ENCODE data around the gene NID1.
"Not testable (repeated sequence)": the region's sequence is repeated elsewhere in the genome, so short reads cannot be mapped to it uniquely, and the experiment has no call there.

Gene NID1

DNA sequence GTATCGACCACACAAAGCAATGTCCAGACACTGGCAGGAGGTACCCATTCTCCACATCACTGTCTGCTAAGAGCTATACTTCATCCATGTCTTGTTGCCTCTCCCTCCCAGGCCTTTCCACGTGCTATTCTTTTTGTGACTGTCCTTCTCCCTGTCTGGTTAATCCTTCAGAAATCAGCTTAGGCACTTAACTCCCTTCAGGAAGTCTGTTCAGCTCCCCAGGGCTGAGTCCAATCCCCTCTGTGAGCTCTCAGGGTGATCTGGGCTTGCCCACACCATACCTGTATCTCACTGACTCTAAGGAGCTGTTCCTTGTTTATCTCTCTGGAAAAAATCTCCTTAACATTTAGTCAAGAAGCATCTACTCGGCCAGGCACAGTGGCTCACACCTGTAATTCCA, 69.4 kb downstream of the NID1 start:
- no peak for DNase-seq

- no peak for DNase-seq
These were observed 71.2 kb downstream of the NID1 start for GRCh38 chr1:235993652-235994051.

- DNase-seq: no peak
These were observed 72.0 kb downstream of the NID1 start for GRCh38 chr1:235992868-235993267.

DNA sequence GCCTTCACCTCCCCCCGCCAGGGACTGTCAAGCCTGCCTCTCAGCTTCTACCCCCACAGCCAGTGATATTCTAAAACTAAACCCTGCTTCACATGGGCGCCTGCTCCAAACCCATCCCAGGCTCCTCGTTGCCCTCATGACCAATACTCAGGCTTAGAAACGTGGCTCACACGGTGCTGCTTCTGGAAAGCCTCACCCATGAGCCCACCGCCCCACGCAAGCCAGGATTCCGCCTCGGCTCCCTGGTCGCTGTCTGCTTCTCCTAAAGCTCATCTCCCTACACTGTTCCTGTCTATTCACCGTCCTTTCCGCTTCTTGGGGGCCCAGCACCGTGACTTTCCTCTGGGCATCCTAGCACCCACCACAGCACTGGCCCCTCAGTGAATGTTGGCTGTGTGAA, 72.5 kb downstream of the NID1 start:
- no peak for DNase-seq

GRCh38 chr1:235990330-235990795, 74.5 kb downstream of the NID1 start:
- DNase-seq: no peak

GRCh38 chr1:235989105-235989504, 75.8 kb downstream of the NID1 start:
- DNase-seq: no peak

GRCh38 chr1:235986869-235987268, 78.0 kb downstream of the NID1 start:
- DNase-seq: no peak

DNA sequence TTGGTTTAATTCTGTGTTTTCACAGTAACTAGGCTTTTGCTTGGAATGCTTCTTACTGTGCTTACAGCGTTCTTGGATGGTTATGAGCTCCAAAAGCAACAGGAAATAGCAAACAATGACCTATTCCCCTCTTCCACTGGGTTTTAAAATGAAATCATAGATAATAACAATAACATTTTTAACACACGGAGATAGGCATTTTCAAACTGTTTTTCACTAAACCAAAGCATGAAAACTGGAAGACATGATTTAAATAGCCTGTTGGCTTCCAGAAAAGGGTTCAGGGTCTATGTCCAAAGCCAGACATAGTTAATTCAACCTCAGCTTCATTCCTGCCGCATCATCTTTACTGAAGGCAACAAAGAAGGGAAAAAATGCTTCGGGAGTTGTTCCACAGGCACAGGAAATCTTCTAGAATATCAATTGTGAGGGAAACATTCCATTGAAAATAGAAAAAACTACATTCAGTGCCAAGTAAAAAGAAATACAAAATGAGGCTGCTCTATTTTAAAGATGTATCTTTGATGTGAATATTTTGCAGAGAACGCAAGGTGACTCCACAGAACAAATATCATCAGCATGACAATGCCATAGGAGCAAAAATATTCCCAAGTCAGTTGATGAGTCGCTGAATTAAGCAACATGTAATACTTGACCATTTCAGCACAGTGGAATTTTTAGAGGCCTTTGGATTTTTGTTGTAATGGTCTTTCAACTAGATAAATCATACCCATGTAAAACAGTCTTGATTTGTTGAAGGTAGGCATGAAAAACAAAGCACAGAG, 80.7 kb downstream of the NID1 start:
- DNase-seq: no peak

DNA sequence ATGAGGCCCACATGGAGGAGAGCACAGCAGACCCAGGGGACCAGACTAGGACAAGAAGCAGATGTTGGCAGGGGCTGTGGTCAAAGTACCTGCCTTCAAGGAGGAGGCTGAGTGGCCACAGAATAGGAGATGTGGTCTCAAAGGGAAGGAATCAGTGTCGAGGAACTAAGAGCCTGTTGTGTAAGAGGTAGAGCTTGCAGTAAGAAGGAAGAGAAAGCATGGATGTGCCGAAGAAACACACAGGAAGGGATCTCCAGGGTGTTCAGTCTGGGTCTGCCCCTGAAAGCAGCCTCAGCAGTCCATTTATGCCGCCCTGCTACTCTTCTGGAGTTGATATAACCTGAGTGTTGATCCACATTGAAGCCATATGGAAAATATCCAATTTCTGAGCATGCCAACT, 83.9 kb downstream of the NID1 start:
- DNase-seq: no peak

GRCh38 chr1:235979716-235980333, 85.1 kb downstream of the NID1 start:
- DNase-seq: no peak

DNA sequence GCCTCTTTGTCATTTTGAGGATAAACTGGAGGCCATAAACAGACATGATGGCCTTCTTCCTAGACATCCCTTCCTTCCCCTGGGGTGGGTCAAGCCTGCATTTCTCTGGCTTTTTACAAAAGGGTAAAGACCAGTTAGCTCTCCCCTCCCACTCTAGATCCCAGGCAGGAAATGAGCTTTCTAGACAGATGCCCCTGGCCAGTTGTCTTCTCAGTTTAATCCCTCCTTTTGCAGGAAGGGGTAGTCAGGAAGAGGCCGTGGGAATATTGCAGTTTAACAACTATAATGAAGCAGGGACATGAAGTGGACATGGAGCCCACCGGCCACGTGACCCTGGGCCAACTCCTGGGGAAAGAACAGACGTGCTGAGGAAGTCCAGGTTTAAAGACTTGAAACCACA, 85.7 kb downstream of the NID1 start:
- DNase-seq: no peak

DNA sequence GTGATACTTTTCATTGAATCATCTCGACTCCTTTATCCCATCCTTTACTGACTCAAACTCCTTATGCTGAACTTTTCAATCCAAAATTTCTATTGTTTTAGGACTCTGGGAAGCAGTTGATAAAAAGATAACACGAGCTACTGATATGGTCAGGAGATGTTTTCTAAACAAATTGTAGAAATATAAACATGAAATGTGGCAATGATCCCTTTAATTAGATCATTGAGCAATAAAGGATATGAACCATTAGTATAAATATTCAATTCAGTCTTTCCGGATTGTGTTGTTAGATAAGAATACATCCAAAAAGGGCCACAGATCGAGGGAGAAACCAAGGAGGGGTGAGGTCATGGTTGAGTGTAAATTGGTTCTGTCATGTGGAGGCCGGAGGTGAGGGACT, 88.4 kb downstream of the NID1 start:
- DNase-seq: no peak

DNA sequence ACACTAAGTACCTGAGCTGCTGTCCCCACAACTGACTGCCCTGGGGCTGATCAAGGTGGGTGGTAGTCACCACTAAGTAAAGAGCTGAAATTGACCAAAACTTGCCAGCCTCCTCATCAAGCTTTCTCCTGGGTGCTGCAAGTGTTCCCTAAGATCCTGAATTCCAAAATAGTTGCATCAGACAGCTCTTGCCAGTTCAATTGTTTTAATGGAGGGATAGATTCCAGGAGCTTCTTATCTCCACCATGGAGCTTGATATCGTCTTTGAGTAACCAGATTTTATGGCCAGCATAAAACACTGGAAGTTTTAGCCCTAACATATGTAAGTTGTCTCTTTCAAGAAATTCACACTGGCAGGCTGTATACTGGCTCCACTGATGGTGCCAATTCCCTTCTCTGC, 90.3 kb downstream of the NID1 start:
- no peak for DNase-seq

GRCh38 chr1:235972691-235973090, 92.2 kb downstream of the NID1 start:
- not testable (repeated sequence) for DNase-seq

DNA sequence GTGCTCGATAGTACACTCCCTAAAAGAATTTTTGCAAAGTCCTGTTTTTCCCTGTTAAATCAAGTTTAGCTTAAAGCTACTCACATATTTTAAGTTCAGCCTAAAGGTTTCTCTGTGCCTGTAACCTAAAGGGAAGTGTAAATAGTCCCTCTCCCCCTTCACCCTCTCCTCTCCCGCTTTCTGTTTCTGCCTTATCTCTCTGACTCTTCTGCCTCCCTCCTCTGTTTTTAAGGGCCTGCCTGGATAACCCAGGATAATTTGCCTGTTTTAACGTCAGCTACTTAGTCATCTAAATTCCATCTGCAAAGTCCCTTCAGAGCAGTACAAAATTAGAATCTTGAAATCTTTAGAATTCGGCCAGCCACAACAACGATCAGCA, 92.6 kb downstream of the NID1 start:
- no peak for DNase-seq

GRCh38 chr1:235971571-235972310, 93.1 kb downstream of the NID1 start:
- peak; percentile 91 to 92 for DNase-seq

DNA sequence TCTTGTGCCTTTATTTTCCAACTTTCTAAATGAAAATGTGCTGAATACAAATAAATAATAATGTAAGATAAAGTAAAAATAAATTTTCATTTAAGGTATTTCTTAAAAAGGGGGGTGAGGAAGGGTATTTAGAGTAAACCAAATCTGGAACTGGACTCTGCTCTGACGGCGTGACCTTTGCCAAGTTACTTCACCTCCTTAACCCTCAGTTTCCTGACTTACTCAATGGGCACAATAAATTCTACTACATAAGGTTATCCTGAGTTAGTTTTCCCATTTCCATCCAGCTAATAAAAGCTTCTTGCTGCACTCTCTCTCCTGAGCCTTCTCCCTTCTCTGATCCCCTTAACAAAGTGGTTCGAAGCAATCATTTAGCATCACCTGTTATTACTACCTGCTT, 93.9 kb downstream of the NID1 start:
- no peak for DNase-seq

GRCh38 chr1:235968831-235969230, 96.1 kb downstream of the NID1 start:
- DNase-seq: no peak

GRCh38 chr1:235966134-235966533, 98.8 kb downstream of the NID1 start:
- not testable (repeated sequence) for DNase-seq

GRCh38 chr1:235960809-235961208, 104.1 kb downstream of the NID1 start:
- DNase-seq: no peak

DNA sequence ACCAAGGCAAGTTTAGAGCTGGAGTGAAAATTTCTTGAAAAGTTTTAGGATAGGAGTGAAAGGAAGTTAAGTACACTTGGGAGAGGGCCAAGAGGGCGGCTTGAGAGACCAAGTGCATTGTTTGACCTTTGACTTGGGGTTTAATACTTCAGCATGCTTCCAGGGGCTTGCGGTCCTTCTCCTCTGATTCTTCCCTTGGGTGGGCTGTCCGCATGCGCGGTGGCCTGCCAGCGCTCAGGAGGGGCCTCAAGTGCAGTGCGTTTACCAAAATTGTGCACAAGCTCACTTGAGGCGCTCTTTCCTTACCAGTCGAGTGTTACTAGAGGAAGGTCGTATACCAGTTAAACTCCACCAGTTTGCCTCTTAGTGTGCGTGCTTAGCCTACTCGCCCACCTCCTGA, 106.9 kb downstream of the NID1 start:
- DNase-seq: no peak

GRCh38 chr1:235955777-235956176, 109.1 kb downstream of the NID1 start:
- DNase-seq: no peak

DNA sequence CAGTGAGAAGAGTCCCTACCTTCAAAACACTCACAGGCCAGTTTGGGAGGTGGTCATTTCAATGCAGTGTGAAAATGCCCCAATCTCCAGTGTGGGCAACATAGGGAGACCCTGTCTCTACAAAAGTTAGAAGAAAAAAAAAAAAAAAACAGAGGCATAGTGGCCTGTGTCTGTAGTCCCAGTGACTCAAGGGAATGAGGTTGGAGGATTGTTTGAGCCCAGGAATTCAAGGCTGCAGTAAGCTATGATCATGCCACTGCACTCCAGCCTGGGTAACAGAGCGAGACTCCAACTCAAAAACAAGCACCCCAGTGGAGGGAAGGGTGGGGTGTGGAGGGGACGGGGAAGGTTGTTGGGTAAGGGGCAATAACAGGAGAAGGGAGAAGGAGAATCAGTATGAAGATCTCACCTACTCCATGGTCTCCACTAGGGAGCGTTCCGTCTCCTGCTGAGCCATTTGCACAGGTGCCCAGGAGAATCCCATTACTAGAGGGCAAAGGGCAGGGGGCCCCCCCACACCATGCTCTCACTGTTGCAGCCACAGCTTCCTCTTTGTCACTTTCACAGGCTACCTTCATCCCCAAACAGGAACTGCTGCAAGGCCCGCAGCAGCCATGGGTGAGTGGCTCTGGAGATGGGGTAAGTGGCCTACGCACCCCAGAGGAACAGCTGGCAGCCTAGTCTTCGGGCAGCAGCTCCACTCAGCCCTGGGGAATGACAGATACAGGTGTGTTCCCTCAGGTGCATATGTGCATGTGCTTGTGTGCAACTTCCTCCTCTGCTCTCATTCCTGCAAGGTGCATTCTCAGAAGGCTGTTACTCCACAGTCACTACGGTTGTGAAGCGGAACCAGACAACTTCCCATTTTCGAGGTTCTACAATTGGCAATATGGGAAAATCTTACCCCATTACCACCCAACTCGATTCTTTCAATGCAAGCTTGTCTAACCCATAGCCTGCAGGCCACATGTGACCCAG, 110.3 kb downstream of the NID1 start:
- DNase-seq: peak; percentile 29 to 36
